Central memory CD4-positive, alpha-beta T cell (primary cell): ENCODE measurements around the gene ACER3.

Experiments used
- DNase-seq: peaks from one replicate; pipeline ENCODE4 v3.0.0; 2022

ACER3 gene

GRCh38 chr11:77064648-77065217 is 204.0 kb downstream of the ACER3 start:
- DNase-seq: no peak

DNA sequence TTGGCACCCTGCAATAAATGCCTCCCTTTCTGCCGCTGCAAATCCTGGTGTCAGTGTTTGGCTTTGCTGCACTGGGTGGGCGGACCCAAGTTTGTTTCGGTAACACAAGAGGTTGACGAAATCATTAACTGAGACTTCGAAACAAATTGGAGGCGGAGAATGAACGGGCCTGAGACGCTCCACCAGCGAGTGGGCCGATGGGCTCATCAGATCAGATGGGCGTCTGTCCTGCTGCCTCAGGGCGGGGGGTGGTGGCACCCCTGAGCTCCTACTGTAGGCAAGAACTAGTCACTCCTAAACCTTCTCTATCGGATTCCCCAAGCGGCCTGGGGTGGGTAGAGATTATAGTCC is 205.1 kb downstream of the ACER3 start:
- no peak for DNase-seq

GRCh38 chr11:77066229-77067042 is 205.7 kb downstream of the ACER3 start, which contains the start of gene CAPN5:
TSS of gene CAPN5 (plus strand) at chr11:77066971. CDS start at chr11:77084887, 17,916 bp downstream.
- DNase-seq: peak; percentile 83

- DNase-seq: no peak
Observed at GRCh38 chr11:77067861-77068443, 207.2 kb downstream of the ACER3 start.

DNA sequence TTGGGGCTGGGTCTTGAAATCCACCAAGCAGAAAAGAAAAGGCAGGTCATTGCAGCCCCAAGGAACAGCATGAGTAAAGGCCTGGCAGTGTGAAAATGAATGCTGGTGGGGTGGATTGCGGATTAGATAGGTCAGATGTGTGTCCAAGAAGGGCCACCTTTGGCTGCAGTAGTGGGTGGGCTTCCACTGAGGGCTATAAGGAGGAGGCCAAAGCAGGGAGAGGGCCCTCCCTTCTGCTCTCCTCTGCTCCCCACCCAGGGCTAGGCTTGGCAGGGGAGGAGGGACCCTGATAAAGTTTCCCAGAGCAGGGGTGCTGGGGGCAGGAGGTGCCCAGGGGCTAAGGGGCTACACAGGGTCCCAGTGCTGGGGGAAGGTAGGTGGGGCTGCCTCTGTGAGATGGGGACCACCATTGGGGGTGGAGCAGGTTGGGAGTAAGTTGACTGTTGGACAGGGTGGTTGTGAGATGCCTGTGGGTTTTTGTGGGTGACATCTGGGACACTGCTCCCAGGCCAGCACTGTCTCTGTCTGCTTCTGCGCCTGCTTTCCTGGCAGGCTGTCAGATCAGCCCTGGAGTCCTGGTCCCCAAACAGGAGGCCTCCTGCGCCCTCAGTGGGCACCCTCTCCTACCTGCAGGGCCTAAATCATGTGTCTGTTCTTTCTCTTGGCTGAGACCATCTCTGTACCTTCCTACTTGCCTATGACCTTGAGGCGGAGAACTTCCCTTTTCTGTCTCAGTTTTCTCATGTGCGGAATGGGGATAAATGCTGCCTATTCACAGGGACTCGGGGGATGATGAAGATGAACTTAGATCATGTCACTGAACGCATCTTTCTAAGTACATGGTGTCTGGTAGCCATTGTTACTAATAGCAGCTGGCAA is 208.0 kb downstream of the ACER3 start:
- DNase-seq: no peak

- DNase-seq: no peak
Observed at GRCh38 chr11:77069336-77069968, 208.7 kb downstream of the ACER3 start.

DNA sequence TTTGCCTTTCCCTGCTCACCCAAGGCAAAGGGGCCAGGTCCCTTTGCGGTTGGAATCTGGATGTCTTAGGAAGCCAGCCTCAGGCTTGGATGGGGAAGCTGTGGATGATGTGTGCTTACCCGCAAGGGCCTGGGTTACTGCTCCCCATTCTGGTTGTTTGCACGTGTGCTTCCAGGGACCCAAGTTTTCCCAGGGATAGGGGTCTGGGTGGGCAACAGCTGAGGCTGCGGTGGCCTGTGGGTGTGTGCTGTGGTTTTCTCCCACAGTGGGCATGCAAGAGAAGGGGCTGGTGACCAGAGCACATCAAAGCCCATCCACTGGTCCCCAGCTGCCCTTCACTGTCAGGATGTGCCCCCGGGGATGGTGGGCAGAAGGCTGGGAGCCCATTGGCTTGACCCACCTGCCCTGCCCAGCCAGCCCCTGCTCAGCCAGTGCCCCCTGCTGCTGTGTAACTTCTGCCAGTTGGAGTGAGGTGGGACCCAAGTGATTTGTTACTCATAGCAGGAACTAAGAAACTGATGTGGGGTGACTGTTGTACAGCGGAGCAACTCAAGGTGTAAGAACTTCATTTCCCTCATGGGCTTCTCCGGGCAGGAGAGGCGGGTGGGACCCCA is 209.4 kb downstream of the ACER3 start:
- no peak for DNase-seq

- DNase-seq: no peak
Observed at GRCh38 chr11:77071077-77071476, 210.4 kb downstream of the ACER3 start.

GRCh38 chr11:77071671-77072605 is 211.2 kb downstream of the ACER3 start:
- no peak for DNase-seq

DNA sequence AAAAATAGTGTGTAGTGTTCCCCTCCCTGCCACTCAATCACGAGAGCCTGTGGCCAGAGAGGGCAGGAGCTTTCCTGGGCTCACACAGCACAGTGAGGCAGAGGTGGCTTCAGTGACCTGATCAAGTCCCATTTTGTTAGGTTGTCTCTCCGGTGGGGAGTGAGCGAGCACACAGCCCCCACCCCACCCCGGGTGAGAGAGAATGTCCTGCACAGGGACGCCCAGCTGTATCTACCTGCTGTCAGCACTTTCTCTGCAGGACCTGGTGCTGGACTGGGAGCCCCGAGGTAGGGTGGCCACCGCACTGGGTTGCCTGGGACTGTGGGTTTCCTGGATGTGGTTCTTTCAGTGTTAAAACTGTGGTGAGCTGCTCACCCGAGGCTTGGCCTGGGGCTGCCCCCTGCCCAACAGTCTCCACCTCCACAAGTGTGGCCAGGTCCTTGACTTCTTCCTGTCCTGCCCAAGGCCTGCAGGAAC is 212.2 kb downstream of the ACER3 start:
- no peak for DNase-seq

DNA sequence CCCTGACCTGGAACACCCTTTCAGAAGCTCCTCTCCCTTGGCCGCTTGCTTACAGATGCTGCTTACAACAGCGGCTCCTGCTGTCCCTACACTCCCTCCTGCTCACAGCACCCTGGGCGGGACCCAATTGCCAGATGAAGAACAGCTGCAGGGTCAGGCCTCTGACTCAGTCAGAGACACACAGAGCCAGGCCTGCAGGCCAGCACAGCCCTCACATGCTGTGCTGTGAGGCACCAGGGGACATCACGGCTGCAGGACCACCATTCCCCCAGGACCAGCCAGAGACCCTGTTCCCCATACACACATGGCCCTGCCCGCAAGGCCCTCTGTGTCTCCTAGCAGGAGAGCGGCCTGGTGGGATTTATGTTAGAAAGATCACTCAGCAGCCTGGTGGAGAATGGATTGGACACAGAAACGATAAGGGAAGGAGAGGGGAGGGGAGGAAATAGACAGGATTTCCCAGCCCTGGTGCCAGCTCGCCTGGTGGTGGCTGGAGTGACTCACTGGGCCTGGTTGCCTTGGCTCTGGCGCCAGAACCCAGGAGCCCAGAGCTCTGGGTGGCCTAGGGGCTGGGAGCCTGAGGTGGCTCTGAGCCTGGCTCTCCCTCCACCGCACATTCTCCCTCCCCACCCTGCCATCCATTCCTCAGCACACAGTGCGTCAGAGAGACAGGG is 212.7 kb downstream of the ACER3 start:
- DNase-seq: no peak

GRCh38 chr11:77074205-77074604 is 213.5 kb downstream of the ACER3 start:
- no peak for DNase-seq

DNA sequence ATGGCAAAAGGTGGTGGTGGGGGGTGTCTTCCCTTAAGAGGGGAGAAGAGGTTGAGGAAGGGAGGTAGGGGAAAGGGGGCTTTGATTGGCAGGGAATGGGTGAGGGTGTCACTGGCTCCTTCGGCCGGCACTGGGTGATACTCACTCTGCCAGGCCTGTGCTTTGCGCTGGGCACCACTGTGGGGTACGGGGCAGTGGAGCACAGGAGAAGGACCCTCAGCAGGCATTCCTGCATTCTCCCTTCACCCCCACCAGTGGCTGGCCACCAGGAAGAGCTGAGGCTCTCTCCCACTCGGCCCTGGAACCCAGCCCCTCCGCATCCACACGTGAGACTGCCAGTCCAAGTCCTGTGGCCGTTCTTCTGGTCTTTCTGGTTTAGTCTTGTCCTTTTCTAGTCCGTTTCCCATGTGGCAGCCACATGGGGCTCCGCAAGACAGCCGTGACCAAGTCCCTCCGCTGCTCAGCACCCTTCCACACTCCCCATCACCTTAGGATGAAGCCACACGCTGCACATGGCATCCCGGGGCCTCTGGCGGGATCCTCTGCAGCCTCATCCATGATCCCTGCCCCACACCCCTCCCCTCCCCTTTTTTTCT is 214.0 kb downstream of the ACER3 start:
- no peak for DNase-seq

DNA sequence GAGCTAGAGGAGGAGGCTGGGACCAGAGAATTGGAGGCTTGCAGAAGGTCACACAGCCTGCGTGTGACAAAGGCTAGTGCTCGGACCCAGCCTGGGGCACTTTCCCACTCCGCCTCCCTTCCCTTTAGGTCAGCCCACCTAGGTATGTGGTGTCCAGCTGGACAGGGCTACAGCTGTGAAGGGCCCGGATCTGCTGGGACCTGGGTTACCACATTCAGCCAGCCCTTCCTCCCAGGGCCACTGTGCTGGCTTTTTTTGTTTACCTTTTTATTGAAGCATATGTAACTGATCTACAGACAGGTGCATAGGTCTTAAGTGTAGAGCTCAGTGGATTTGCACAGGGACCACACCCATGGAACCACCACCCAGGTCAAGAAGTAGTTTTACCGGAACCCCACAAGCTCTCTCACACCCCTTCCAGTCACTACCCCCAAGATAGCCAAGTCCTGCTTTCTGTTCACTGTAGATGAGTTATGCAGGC is 214.7 kb downstream of the ACER3 start:
- no peak for DNase-seq
